H1 (cell line): ENCODE measurements around the gene ATP6V0A4. TPM values are rescaled to one million over a fixed set of nuclear protein-coding genes. Genes with fewer than 3 reads are reported as not detected.

ENCODE experiments used
- CTCF ChIA-PET: fragments of 300-600 bp; sonication (Branson Sonifier 250); formaldehyde crosslinking; loops from one replicate; lab custom pipeline; 2021; ENCODE audit not compliant: partially characterized antibody; lab: Charles Lee
- POLR2A ChIA-PET: fragments of 300-600 bp; sonication (Branson Sonifier 250); formaldehyde crosslinking; loops from one replicate; lab custom pipeline; 2021; ENCODE audit warnings: inconsistent platforms; ENCODE audit not compliant: partially characterized antibody; lab: Charles Lee
- DNase-seq, 2 experiments: peaks; one replicate each; pipeline versions ENCODE4 v3.0.0 to v3.0.0-alpha.2; 2010 to 2022; ENCODE audit warnings: low spot score in 2 of 2, low read depth in 1 of 2, mixed read lengths in 1 of 2
- FAIRE-seq: peaks from 2 replicates; lab custom pipeline; 2011; peaks lifted over from hg19 to GRCh38; lab: Jason Lieb, UNC
- H2AFZ ChIP-seq: 2 replicates; pipeline ENCODE4 v1.8.1; 2012; ENCODE audit warnings: low read length, inconsistent platforms
- H2AK5ac ChIP-seq: 2 replicates; pipeline ENCODE4 v1.6.1; 2013; ENCODE audit warnings: low read depth, low read length
- H2BK120ac ChIP-seq: replicated peaks from 2 replicates; pipeline ENCODE3; 2013; ENCODE audit warnings: low read depth, low read length, inconsistent platforms
- H2BK12ac ChIP-seq: 2 replicates; pipeline ENCODE4 v1.6.1; 2013; ENCODE audit warnings: low read depth, low read length
- H2BK15ac ChIP-seq: 2 replicates; pipeline ENCODE4 v1.6.1; 2013; ENCODE audit warnings: low read length
- H2BK20ac ChIP-seq: 2 replicates; pipeline ENCODE4 v1.6.1; 2013; ENCODE audit warnings: low read length
- H2BK5ac ChIP-seq: 2 replicates; pipeline ENCODE4 v1.6.1; 2013; ENCODE audit warnings: low read depth, low read length
- H3K14ac ChIP-seq: 2 replicates; pipeline ENCODE4 v1.6.1; 2013; ENCODE audit warnings: inconsistent platforms; ENCODE audit not compliant: insufficient read length
- H3K18ac ChIP-seq: 2 replicates; pipeline ENCODE4 v1.6.1; 2013; ENCODE audit warnings: low read length; ENCODE audit errors: extremely low read depth
- H3K23ac ChIP-seq: 2 replicates; pipeline ENCODE4 v1.6.1; 2013; ENCODE audit warnings: inconsistent platforms; ENCODE audit not compliant: insufficient read length
- H3K23me2 ChIP-seq: 2 replicates; pipeline ENCODE4 v1.6.1; 2013; ENCODE audit warnings: low read depth, low read length
- H3K27ac ChIP-seq: 2 replicates; pipeline ENCODE4 v1.6.1; 2011; ENCODE audit warnings: low read depth, low read length, inconsistent platforms
- H3K27me3 ChIP-seq, 4 experiments: replicated peaks in 1 of 4; 1 replicate in 1 of 4; 2 replicates in 3 of 4; pipeline versions ENCODE4 v1.6.1 to v1.8.1; 2011 to 2013; ENCODE audit warnings: low read length in 3 of 4, mild to moderate bottlenecking in 3 of 4, inconsistent platforms in 2 of 4, mixed read lengths in 2 of 4, moderate library complexity in 1 of 4; ENCODE audit not compliant: control insufficient read depth in 3 of 4, insufficient read depth in 3 of 4; ENCODE audit errors: extremely low read depth in 1 of 4
- H3K36me3 ChIP-seq, 4 experiments: 2 replicates each; pipeline versions ENCODE4 v1.6.1 to v1.8.1; 2011 to 2013; ENCODE audit warnings: mild to moderate bottlenecking in 4 of 4, low read length in 3 of 4, moderate library complexity in 2 of 4, control low read depth in 1 of 4, inconsistent platforms in 1 of 4; ENCODE audit not compliant: insufficient read depth in 4 of 4, control insufficient read depth in 2 of 4
- H3K4ac ChIP-seq: replicated peaks from 2 replicates; pipeline ENCODE3; 2013; ENCODE audit warnings: low read length, low read depth, mixed read lengths, inconsistent platforms; ENCODE audit not compliant: insufficient read length
- H3K4me1 ChIP-seq, 4 experiments: replicated peaks in 1 of 4; 1 replicate in 1 of 4; 2 replicates in 3 of 4; pipeline versions ENCODE4 v1.6.1 to v1.8.1; 2011 to 2013; ENCODE audit warnings: low read length in 3 of 4, inconsistent platforms in 2 of 4, mixed read lengths in 1 of 4; ENCODE audit not compliant: insufficient read depth in 4 of 4, control insufficient read depth in 3 of 4
- H3K4me2 ChIP-seq, 2 experiments: 2 replicates each; pipeline versions ENCODE4 v1.6.1 to v1.8.1; 2011 to 2013; ENCODE audit warnings: low read depth in 2 of 2, low read length in 2 of 2, control low read depth in 1 of 2, inconsistent platforms in 1 of 2, mild to moderate bottlenecking in 1 of 2; ENCODE audit not compliant: insufficient read depth in 1 of 2
- H3K4me3 ChIP-seq, 4 experiments: fragments of 200-600, 300-600 bp in 1 of 4; sonication (generic), shearing (Covaris generic), sonication (Bioruptor Twin) in 1 of 4; 2 replicates each; pipeline versions ENCODE4 v1.5.1 to v1.8.1; 2011 to 2016; ENCODE audit warnings: low read length in 4 of 4, low read depth in 3 of 4, control low read depth in 2 of 4, inconsistent platforms in 2 of 4, mild to moderate bottlenecking in 2 of 4, mixed read lengths in 1 of 4, moderate library complexity in 1 of 4; ENCODE audit not compliant: insufficient read depth in 2 of 4; ENCODE audit errors: extremely low read depth in 1 of 4
- H3K56ac ChIP-seq: replicated peaks from 2 replicates; pipeline ENCODE3; 2013; ENCODE audit warnings: low read depth, mild to moderate bottlenecking, mixed read lengths, low read length, inconsistent platforms; ENCODE audit not compliant: insufficient read length
- H3K79me1 ChIP-seq: 2 replicates; pipeline ENCODE4 v1.6.1; 2013; ENCODE audit warnings: low read depth, low read length, control low read depth
- H3K79me2 ChIP-seq, 2 experiments: 2 replicates each; pipeline versions ENCODE4 v1.6.1 to v1.8.1; 2012 to 2013; ENCODE audit warnings: low read length in 2 of 2, mild to moderate bottlenecking in 2 of 2, inconsistent platforms in 1 of 2; ENCODE audit not compliant: insufficient read depth in 2 of 2, control insufficient read depth in 1 of 2
- H3K9ac ChIP-seq, 4 experiments: replicated peaks in 1 of 4; 1 replicate in 1 of 4; 2 replicates in 3 of 4; pipeline versions ENCODE4 v1.6.1 to v1.8.1; 2011 to 2013; ENCODE audit warnings: low read depth in 3 of 4, low read length in 3 of 4, control low read depth in 2 of 4, mild to moderate bottlenecking in 2 of 4, moderate library complexity in 2 of 4, inconsistent platforms in 1 of 4; ENCODE audit errors: extremely low read depth in 1 of 4
- H3K9me3 ChIP-seq, 2 experiments: 2 replicates each; pipeline versions ENCODE4 v1.6.1 to v1.8.1; 2012 to 2013; ENCODE audit warnings: mild to moderate bottlenecking in 2 of 2, moderate library complexity in 2 of 2, control low read depth in 1 of 2, inconsistent platforms in 1 of 2, low read depth in 1 of 2, low read length in 1 of 2, mixed read lengths in 1 of 2; ENCODE audit not compliant: insufficient read depth in 2 of 2
- H4K20me1 ChIP-seq, 2 experiments: replicated peaks in 1 of 2; 2 replicates each; pipeline versions ENCODE3 to v1.8.1; 2011 to 2013; ENCODE audit warnings: inconsistent platforms in 2 of 2, low read length in 2 of 2, mild to moderate bottlenecking in 1 of 2; ENCODE audit not compliant: insufficient read depth in 2 of 2, control insufficient read depth in 1 of 2
- H4K5ac ChIP-seq: 2 replicates; pipeline ENCODE4 v1.6.1; 2013; ENCODE audit warnings: low read length, low read depth, mixed read lengths, inconsistent platforms; ENCODE audit not compliant: insufficient read length
- H4K8ac ChIP-seq: 2 replicates; pipeline ENCODE4 v1.8.0; 2013; ENCODE audit warnings: mild to moderate bottlenecking, moderate library complexity, low read length, inconsistent platforms; ENCODE audit not compliant: insufficient read depth; ENCODE audit errors: extremely low read depth
- H4K91ac ChIP-seq: replicated peaks from 2 replicates; pipeline ENCODE3; 2013; ENCODE audit warnings: low read length, mixed read lengths, inconsistent platforms; ENCODE audit not compliant: insufficient read length
- ATF2 ChIP-seq: IDR thresholded peaks from 2 replicates; pipeline ENCODE4 v1.6.1; 2012; ENCODE audit warnings: low read length, inconsistent platforms
- EGR1 ChIP-seq: IDR thresholded peaks from 2 replicates; pipeline ENCODE4 v1.6.1; 2011; ENCODE audit warnings: low read depth, low read length, borderline replicate concordance
- GABPA ChIP-seq: IDR thresholded peaks from 2 replicates; pipeline ENCODE4 v1.6.1; 2011; ENCODE audit warnings: mild to moderate bottlenecking, low read length, moderate library complexity, borderline replicate concordance; ENCODE audit not compliant: insufficient read depth
- HDAC6 ChIP-seq: IDR thresholded peaks from one replicate; pipeline ENCODE4 v1.7.1; 2012; ENCODE audit warnings: low read depth, mild to moderate bottlenecking, inconsistent platforms, low read length, moderate library complexity
- JUN ChIP-seq: IDR thresholded peaks from 2 replicates; pipeline ENCODE4 v1.6.1; 2011; ENCODE audit warnings: low read depth, mild to moderate bottlenecking, improper control_type of control experiment, low read length
- KDM1A ChIP-seq: fragments of 200-600, 300-600 bp; sonication (generic); IDR thresholded peaks from 2 replicates; pipeline ENCODE4 v1.7.1; 2016; ENCODE audit warnings: mild to moderate bottlenecking, low read length, borderline replicate concordance
- MAX ChIP-seq: IDR thresholded peaks from 2 replicates; pipeline ENCODE4 v1.6.1; 2012; ENCODE audit warnings: inconsistent platforms
- RBBP5 ChIP-seq: IDR thresholded peaks from 2 replicates; pipeline ENCODE4 v1.7.1; 2012; ENCODE audit warnings: low read depth, mild to moderate bottlenecking, inconsistent platforms, low read length, moderate library complexity, borderline replicate concordance
- RXRA ChIP-seq: IDR thresholded peaks from 2 replicates; pipeline ENCODE4 v1.6.1; 2011; ENCODE audit warnings: low read depth, mild to moderate bottlenecking, low read length, moderate library complexity; ENCODE audit not compliant: insufficient read depth
- WGBS, 2 experiments: shearing (Covaris generic) in 1 of 2; methylation state at CpG; one replicate each; pipeline versions ENCODE4 v1.1.6 to v1.1.7; 2013 to 2015; ENCODE audit warnings: low lambda C conversion rate in 2 of 2, mixed read lengths in 2 of 2, inconsistent platforms in 1 of 2, low coverage in 1 of 2, missing lambda C conversion rate in 1 of 2; ENCODE audit not compliant: insufficient replicate concordance in 2 of 2, insufficient coverage in 1 of 2, insufficient read length in 1 of 2; ENCODE audit errors: extremely low coverage in 1 of 2, missing lambda C conversion rate in 1 of 2; 5-methylcytosine and 5-hydroxymethylcytosine counted together
- polyA plus RNA-seq, 7 experiments: library from polyadenylated mRNA; depleted of rRNA in 3 of 7; stranded (reverse) in 5 of 7; unstranded in 2 of 7; fragments of >200 nt in 5 of 7; fragments of 200-250 nt in 2 of 7; gene quantifications; 1 replicate in 5 of 7; 2 replicates in 1 of 7; 4 replicates in 1 of 7; pipeline versions ENCODE4 v1.2.1 to v1.2.3, GENCODE V29; 2011 to 2013; ENCODE audit warnings: missing spikeins in 2 of 7, mixed read lengths in 2 of 7
- total RNA-seq: library from RNA; stranded (reverse); fragmentation: NEBNext Ultra II Directional; extraction: Animal tissue kit (Norgen Biotek cat#: 25700); gene quantifications from 2 replicates; pipeline ENCODE4 v1.2.1, GENCODE V29; 2021

Gene ATP6V0A4
- total and polyA plus RNA-seq, 2 of the 8 experiments (the other 6 are each of a cell fraction or from before 2014, with no cell fraction given), result 0.47 to 1.6 TPM

- no peak overlapping the region for H2BK15ac ChIP-seq
- no peak overlapping the region for H4K8ac ChIP-seq
- no peak overlapping the region for H2AK5ac ChIP-seq
- 93% methylated on average over 5 of the region's 5 CpGs; no CpG with 5 or more reads in 1 of the 2 experiments for WGBS, 2 experiments
- H3K9ac ChIP-seq, result no peak overlapping the region
- H3K14ac ChIP-seq, result no peak overlapping the region
- no peak overlapping the region for H3K23ac ChIP-seq
- H4K91ac ChIP-seq, result no peak overlapping the region
- H2AFZ ChIP-seq, result no peak overlapping the region
- H3K79me2 ChIP-seq, result no peaks in the 10 kb centered on the region
- no peak overlapping the region for H3K18ac ChIP-seq
- ChIA-PET CTCF (no interaction called here), POLR2A (no interaction called here)
- H2BK5ac ChIP-seq, result no peak overlapping the region
- no peak overlapping the region for H3K4ac ChIP-seq
- no peak overlapping the region for H3K4me3 ChIP-seq
- no peak overlapping the region for H4K5ac ChIP-seq
- no peak overlapping the region for H3K4me2 ChIP-seq
- H2BK120ac ChIP-seq, result no peak overlapping the region
- H3K9me3 ChIP-seq, result no peaks in the 10 kb centered on the region
- H2BK12ac ChIP-seq, result no peak overlapping the region
- FAIRE-seq (no peak), DNase-seq (no peak)
- H3K36me3 ChIP-seq, result no peaks in the 10 kb centered on the region
- H3K27me3 ChIP-seq, result no peaks in the 10 kb centered on the region
- no peak overlapping the region for H2BK20ac ChIP-seq
- H3K23me2 ChIP-seq, result no peaks in the 10 kb centered on the region
- H3K4me1 ChIP-seq, result no peaks in the 10 kb centered on the region
- H3K27ac ChIP-seq, result no peak overlapping the region
- H4K20me1 ChIP-seq, result no peaks in the 10 kb centered on the region
- H3K56ac ChIP-seq, result no peak overlapping the region
- TF ChIP-seq HDAC6 (no peak), JUN (no peak), ATF2 (no peak), EGR1 (no peak), KDM1A (no peak), RBBP5 (no peak), MAX (no peak), GABPA (no peak), RXRA (no peak)
- TF ChIP-seq, all 59 proteins: peak for 0
- no peaks in the 10 kb centered on the region for H3K79me1 ChIP-seq
Measured at GRCh38 chr7:138691178-138691577, 106.8 kb downstream of the ATP6V0A4 start.
